Measurements from ENCODE around the gene NECAP2. TPM values are rescaled to one million over a fixed set of nuclear protein-coding genes. Genes with fewer than 3 reads are reported as not detected.
"Not testable (repeated sequence)": the region's sequence is repeated elsewhere in the genome, so short reads cannot be mapped to it uniquely, and the experiment has no call there.

Gene NECAP2
- total RNA-seq, 1 donor from 2014 or later: 48.2 TPM

DNA sequence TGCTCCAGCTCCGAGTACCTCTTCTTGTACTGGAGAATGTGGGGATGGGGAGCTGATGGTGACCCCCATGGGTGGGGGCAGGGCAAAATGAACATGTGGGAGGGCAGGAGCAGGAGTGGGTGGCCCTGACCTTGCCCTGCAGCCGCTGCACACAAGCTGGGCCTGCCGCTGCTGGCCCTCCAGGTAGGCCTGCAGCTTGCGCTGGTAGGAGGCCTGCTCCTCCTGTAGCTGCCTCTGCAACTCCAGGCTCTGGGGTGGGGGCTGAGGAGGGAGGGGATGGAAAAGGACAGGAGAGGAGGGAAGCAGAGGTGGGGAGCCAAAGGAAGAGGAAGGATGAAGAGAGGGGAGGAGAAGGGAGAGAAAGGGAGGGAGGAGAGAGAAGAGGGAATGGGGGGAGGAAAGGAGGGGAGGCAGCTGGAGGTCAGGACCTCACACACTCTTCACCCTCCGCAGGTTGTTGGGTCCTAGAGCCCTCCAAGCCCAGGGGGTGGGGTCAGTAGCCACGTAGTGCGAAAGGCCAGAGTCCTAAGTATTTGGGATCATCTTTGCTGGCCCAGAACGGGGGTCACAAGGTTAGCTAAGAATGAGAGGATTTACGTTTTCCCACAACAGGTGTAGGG is 50.6 kb downstream of the NECAP2 start:
- Mint-ChIP-seq H3K4me3 (no peak overlapping the region), H3K36me3 (no peaks in the 10 kb centered on the region), H3K9me3 (no peaks in the 10 kb centered on the region), H3K27ac (no peak overlapping the region), H3K4me1 (ENCODE audit: unreplicated experiment) (peaks cover 4% of the 10 kb centered on the region), H3K27me3 (no peaks in the 10 kb centered on the region)
- no peak for DNase-seq (ENCODE audit: extremely low spot score, unreplicated experiment)
- TF ChIP-seq, protein P1, sequence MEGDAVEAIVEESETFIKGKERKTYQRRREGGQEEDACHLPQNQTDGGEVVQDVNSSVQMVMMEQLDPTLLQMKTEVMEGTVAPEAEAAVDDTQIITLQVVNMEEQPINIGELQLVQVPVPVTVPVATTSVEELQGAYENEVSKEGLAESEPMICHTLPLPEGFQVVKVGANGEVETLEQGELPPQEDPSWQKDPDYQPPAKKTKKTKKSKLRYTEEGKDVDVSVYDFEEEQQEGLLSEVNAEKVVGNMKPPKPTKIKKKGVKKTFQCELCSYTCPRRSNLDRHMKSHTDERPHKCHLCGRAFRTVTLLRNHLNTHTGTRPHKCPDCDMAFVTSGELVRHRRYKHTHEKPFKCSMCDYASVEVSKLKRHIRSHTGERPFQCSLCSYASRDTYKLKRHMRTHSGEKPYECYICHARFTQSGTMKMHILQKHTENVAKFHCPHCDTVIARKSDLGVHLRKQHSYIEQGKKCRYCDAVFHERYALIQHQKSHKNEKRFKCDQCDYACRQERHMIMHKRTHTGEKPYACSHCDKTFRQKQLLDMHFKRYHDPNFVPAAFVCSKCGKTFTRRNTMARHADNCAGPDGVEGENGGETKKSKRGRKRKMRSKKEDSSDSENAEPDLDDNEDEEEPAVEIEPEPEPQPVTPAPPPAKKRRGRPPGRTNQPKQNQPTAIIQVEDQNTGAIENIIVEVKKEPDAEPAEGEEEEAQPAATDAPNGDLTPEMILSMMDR (conservative IDR thresholded peaks at IDR 0.05): no peak

GRCh38 chr1:16492937-16493336 is 52.4 kb downstream of the NECAP2 start:
- H3K4me1 Mint-ChIP-seq (ENCODE audit: unreplicated experiment); H3K27me3 Mint-ChIP-seq; H3K9me3 Mint-ChIP-seq; DNase-seq (ENCODE audit: extremely low spot score, unreplicated experiment); H3K27ac Mint-ChIP-seq; H3K36me3 Mint-ChIP-seq: not testable (repeated sequence)
- H3K4me3 Mint-ChIP-seq: peak overlapping the region; percentile 33

- not testable (repeated sequence) for H3K36me3 Mint-ChIP-seq, H3K4me3 Mint-ChIP-seq, H3K27ac Mint-ChIP-seq
Observed at GRCh38 chr1:16493731-16494130, 53.2 kb downstream of the NECAP2 start.

GRCh38 chr1:16497474-16497904 is 57.0 kb downstream of the NECAP2 start:
- H3K4me3 Mint-ChIP-seq: peak overlapping the region; percentile 84
- DNase-seq (ENCODE audit: extremely low spot score, unreplicated experiment); H3K4me1 Mint-ChIP-seq (ENCODE audit: unreplicated experiment); H3K9me3 Mint-ChIP-seq; H3K27ac Mint-ChIP-seq; H3K36me3 Mint-ChIP-seq; H3K27me3 Mint-ChIP-seq: not testable (repeated sequence)
- TF ChIP-seq, protein P1 (conservative IDR thresholded peaks at IDR 0.05): peak; percentile 14

More at GRCh38 chr1:16493731-16494130, 53.2 kb downstream of the NECAP2 start:
- not testable (repeated sequence) for H3K9me3 Mint-ChIP-seq; H3K27me3 Mint-ChIP-seq; DNase-seq (ENCODE audit: extremely low spot score, unreplicated experiment); H3K4me1 Mint-ChIP-seq (ENCODE audit: unreplicated experiment)

- not testable (repeated sequence) for H3K4me1 Mint-ChIP-seq (ENCODE audit: unreplicated experiment); H3K9me3 Mint-ChIP-seq; H3K27me3 Mint-ChIP-seq; H3K36me3 Mint-ChIP-seq; H3K27ac Mint-ChIP-seq; DNase-seq (ENCODE audit: extremely low spot score, unreplicated experiment)
- H3K4me3 Mint-ChIP-seq: peak overlapping the region; percentile 84
Observed at GRCh38 chr1:16498047-16498446, 57.5 kb downstream of the NECAP2 start.

GRCh38 chr1:16498573-16499413 is 58.3 kb downstream of the NECAP2 start:
- no peak overlapping the region for H3K27ac Mint-ChIP-seq
- H3K4me3 Mint-ChIP-seq: peak overlapping the region; percentile 89
- no peaks in the 10 kb centered on the region for H3K9me3 Mint-ChIP-seq
- TF ChIP-seq, protein P1 (conservative IDR thresholded peaks at IDR 0.05): peak; percentile 38
- no peaks in the 10 kb centered on the region for H3K27me3 Mint-ChIP-seq
- H3K36me3 Mint-ChIP-seq: no peaks in the 10 kb centered on the region
- peak; percentile 94 for DNase-seq (ENCODE audit: extremely low spot score, unreplicated experiment)
- H3K4me1 Mint-ChIP-seq (ENCODE audit: unreplicated experiment): peaks cover 5% of the 10 kb centered on the region

- H3K27ac Mint-ChIP-seq; H3K4me1 Mint-ChIP-seq (ENCODE audit: unreplicated experiment); H3K36me3 Mint-ChIP-seq; DNase-seq (ENCODE audit: extremely low spot score, unreplicated experiment); H3K9me3 Mint-ChIP-seq; H3K27me3 Mint-ChIP-seq: not testable (repeated sequence)
- H3K4me3 Mint-ChIP-seq: peak overlapping the region; percentile 89
Observed at GRCh38 chr1:16500466-16500865, 59.9 kb downstream of the NECAP2 start.

GRCh38 chr1:16500975-16501374 is 60.5 kb downstream of the NECAP2 start:
- H3K27me3 Mint-ChIP-seq; H3K9me3 Mint-ChIP-seq; DNase-seq (ENCODE audit: extremely low spot score, unreplicated experiment); H3K4me1 Mint-ChIP-seq (ENCODE audit: unreplicated experiment); H3K36me3 Mint-ChIP-seq: not testable (repeated sequence)
- H3K27ac Mint-ChIP-seq: peak overlapping the region; percentile 34
- peak overlapping the region; percentile 75 for H3K4me3 Mint-ChIP-seq

- H3K4me3 Mint-ChIP-seq: peak overlapping the region; percentile 75
- H3K36me3 Mint-ChIP-seq; H3K27me3 Mint-ChIP-seq; H3K9me3 Mint-ChIP-seq; H3K4me1 Mint-ChIP-seq (ENCODE audit: unreplicated experiment); DNase-seq (ENCODE audit: extremely low spot score, unreplicated experiment): not testable (repeated sequence)
- H3K27ac Mint-ChIP-seq: peak overlapping the region; percentile 34
Observed at GRCh38 chr1:16501446-16501845, 60.9 kb downstream of the NECAP2 start.

Measured in type B pancreatic cell (in vitro differentiated cells).